Amniotic epithelial cell (primary cell): Measurements from ENCODE around the gene TMEM63B.
"Not testable (repeated sequence)": the region's sequence is repeated elsewhere in the genome, so short reads cannot be mapped to it uniquely, and the experiment has no call there.

Experiments
- DNase-seq: peaks from one replicate; pipeline ENCODE4 v3.0.0-alpha.2; 2010; ENCODE audit warnings: low read depth

TMEM63B gene

GRCh38 chr6:44094403-44095242 lies 32.7 kb upstream of the TMEM63B start:
- DNase-seq: no peak

- DNase-seq: not testable (repeated sequence)
Measured at GRCh38 chr6:44095243-44095623, 32.1 kb upstream of the TMEM63B start.

GRCh38 chr6:44096612-44097011 lies 30.7 kb upstream of the TMEM63B start:
- peak; percentile 79 for DNase-seq

GRCh38 chr6:44097782-44098317 lies 29.5 kb upstream of the TMEM63B start:
- DNase-seq: no peak

GRCh38 chr6:44099192-44099591 lies 28.2 kb upstream of the TMEM63B start:
- DNase-seq: no peak

- DNase-seq: no peak
Measured at GRCh38 chr6:44100088-44100550, 27.2 kb upstream of the TMEM63B start.

- DNase-seq: no peak
Measured at GRCh38 chr6:44101832-44102231, 25.5 kb upstream of the TMEM63B start.

- DNase-seq: no peak
Measured at GRCh38 chr6:44102527-44102926, 24.8 kb upstream of the TMEM63B start.

- DNase-seq: no peak
Measured at GRCh38 chr6:44104481-44105021, 22.8 kb upstream of the TMEM63B start.

- peak; percentile 24 for DNase-seq
Measured at GRCh38 chr6:44105146-44105545, 22.2 kb upstream of the TMEM63B start.

GRCh38 chr6:44105993-44106740 lies 21.2 kb upstream of the TMEM63B start:
- DNase-seq: peak; percentile 53

GRCh38 chr6:44107017-44107416 lies 20.3 kb upstream of the TMEM63B start:
- DNase-seq: no peak

- DNase-seq: no peak
Measured at GRCh38 chr6:44108471-44108870, 18.9 kb upstream of the TMEM63B start.

GRCh38 chr6:44109212-44109611 lies 18.1 kb upstream of the TMEM63B start:
- DNase-seq: no peak

GRCh38 chr6:44110005-44110676 lies 17.2 kb upstream of the TMEM63B start:
- DNase-seq: no peak

- DNase-seq: no peak
Measured at GRCh38 chr6:44110966-44111365, 16.4 kb upstream of the TMEM63B start.

- DNase-seq: no peak
Measured at GRCh38 chr6:44111434-44112417, 15.6 kb upstream of the TMEM63B start.

- DNase-seq: no peak
Measured at GRCh38 chr6:44113414-44113813, 13.9 kb upstream of the TMEM63B start.

GRCh38 chr6:44115866-44116265 lies 11.5 kb upstream of the TMEM63B start:
- DNase-seq: peak; percentile 58

- DNase-seq: peak; percentile 79
Measured at GRCh38 chr6:44116641-44117382, 10.5 kb upstream of the TMEM63B start.
